A549 treated with DMSO at 1 μM for 4 hours (cell line): ENCODE measurements around the gene ZRANB1. TPM values are rescaled to one million over a fixed set of nuclear protein-coding genes. Genes with fewer than 3 reads are reported as not detected.

Experiments
- total RNA-seq: library from RNA; stranded (reverse); fragments of 200-300 nt; extraction: Qiagen RNA extraction; gene quantifications from 5 replicates; pipeline ENCODE4 v1.2.3, GENCODE V29; 2022; ENCODE audit warnings: low read depth

ZRANB1 gene
- 8.0 to 10.8 TPM (median 10.4 TPM) in 5 replicates for total RNA-seq

GRCh38 chr10:124941823-124942222, at the start of gene ZRANB1:
Gene ZRANB1 (plus strand): TSS chr10:124942123. CDS start chr10:124942494, 371 bp downstream.

Other genes starting within 250 kb of the ZRANB1 start
- gene FAM53B, start 197.7 kb upstream of the ZRANB1 start, total RNA-seq: 11.1 to 14.6 TPM (median 13.1 TPM) in 5 replicates
- 16.2 to 19.5 TPM (median 18.3 TPM) in 5 replicates for gene EEF1AKMT2, start 150.2 kb upstream of the ZRANB1 start, total RNA-seq
- 14.1 to 17.4 TPM (median 15.7 TPM) in 5 replicates for gene ABRAXAS2, start 140.3 kb upstream of the ZRANB1 start, total RNA-seq
- 102 to 116 TPM (median 113 TPM) in 5 replicates for gene CTBP2, start 218.4 kb downstream of the ZRANB1 start, total RNA-seq